Measurements from ENCODE around the gene ADAMTS17.

DNA sequence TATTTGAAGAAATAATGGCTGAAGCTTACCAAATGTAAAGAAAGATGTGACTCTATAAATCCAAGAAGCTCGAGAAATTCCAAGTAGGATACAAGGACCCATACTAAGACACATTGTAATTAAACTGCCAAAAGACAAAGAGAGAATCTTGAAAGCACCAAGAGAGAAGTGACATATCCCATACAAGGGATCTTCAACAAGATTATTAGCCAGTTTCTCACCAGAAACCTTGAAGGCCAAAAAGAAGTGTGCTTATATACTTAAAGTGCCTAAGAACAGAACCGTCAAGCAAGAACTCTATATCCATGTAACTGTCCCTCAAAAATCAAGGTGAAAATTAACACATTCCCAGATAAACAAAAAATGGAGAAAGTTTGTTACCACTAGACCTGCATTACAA is 220.5 kb downstream of the ADAMTS17 start:
- TF ChIP-seq, protein P1, sequence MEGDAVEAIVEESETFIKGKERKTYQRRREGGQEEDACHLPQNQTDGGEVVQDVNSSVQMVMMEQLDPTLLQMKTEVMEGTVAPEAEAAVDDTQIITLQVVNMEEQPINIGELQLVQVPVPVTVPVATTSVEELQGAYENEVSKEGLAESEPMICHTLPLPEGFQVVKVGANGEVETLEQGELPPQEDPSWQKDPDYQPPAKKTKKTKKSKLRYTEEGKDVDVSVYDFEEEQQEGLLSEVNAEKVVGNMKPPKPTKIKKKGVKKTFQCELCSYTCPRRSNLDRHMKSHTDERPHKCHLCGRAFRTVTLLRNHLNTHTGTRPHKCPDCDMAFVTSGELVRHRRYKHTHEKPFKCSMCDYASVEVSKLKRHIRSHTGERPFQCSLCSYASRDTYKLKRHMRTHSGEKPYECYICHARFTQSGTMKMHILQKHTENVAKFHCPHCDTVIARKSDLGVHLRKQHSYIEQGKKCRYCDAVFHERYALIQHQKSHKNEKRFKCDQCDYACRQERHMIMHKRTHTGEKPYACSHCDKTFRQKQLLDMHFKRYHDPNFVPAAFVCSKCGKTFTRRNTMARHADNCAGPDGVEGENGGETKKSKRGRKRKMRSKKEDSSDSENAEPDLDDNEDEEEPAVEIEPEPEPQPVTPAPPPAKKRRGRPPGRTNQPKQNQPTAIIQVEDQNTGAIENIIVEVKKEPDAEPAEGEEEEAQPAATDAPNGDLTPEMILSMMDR (IDR thresholded peaks at IDR 0.05 in 4 of 5, conservative IDR thresholded peaks at IDR 0.05 in 1 of 5), result no peak
- no peak for TF ChIP-seq POLR2A (IDR thresholded peaks at IDR 0.05)
